GM21786 (cell line): ENCODE results near the gene NR6A1.

Experiments used
- ATAC-seq: cut with Tn5 transposase; IDR thresholded peaks from one replicate; pipeline ENCODE4 v1.9.1; 2021; ENCODE audit not compliant: unreplicated experiment

NR6A1 gene

DNA sequence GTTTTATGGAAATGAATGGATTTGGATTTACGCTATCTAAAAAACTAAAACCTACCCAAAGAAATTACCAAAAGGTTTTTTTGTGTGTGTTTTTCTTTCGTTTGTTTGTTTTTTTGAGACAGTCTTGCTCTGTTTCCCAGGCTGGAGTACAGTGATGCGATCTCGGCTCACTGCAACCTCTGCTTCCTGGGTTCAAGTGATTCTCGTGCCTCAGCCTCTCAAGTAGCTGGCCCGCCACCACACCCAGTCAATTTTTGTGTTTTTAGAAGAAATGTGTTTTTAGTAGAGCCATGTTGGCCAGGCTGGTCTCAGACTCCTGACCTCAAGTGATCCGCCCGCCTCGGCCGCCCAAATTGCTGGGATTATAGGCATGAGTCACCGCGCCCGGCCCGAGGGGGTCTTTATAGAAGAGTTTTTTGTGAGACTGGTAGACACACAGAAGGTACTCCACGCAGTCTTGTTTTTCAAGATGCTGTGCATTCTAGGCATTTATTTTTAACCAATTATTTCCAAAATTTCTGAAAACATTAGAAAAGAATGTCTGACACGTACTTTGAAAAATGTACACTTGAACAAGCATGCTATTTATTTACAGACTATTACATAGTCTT lies 75.7 kb downstream of the NR6A1 start:
- no peak for ATAC-seq

DNA sequence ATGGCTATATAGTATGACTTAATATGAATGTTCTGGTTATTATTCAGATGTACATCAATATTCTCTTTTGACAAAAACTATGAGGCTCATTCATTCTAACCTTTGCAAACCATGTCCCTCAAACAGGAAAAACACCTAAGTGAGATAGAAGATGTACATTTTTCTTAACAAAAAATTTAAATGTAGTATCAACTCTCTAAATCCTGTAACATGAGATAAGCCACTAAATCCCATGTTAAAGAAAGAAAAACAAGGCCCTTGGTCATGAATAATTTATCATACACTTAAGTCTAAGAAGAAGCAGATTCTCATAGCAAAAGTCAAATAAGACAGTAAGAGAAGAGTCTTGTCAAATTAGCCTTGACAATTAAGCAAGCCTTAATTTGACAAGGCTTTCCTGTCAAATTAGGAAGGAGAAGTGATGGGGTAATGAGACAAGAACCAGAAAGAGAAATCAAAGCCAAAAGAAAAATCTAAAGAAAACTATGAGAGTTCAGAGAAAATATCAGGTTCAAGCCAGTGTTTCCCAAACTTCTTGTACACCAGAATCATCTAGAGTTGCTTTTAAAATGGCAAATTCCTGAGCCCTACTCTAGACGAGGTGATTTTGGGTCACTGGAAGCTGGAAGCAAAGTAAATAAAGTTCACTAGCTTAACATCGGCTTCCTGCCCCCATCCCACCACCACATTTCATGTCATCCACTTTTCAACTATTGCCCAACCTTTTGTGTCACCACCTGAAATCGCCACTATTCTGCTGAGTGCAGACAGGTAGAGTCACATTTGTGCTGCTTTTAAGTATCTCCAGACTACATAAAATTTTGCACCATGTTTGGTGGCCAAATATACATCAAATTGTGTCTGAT lies 76.5 kb downstream of the NR6A1 start:
- no peak for ATAC-seq

GRCh38 chr9:124693403-124693802 lies 77.7 kb downstream of the NR6A1 start:
- ATAC-seq, result no peak

DNA sequence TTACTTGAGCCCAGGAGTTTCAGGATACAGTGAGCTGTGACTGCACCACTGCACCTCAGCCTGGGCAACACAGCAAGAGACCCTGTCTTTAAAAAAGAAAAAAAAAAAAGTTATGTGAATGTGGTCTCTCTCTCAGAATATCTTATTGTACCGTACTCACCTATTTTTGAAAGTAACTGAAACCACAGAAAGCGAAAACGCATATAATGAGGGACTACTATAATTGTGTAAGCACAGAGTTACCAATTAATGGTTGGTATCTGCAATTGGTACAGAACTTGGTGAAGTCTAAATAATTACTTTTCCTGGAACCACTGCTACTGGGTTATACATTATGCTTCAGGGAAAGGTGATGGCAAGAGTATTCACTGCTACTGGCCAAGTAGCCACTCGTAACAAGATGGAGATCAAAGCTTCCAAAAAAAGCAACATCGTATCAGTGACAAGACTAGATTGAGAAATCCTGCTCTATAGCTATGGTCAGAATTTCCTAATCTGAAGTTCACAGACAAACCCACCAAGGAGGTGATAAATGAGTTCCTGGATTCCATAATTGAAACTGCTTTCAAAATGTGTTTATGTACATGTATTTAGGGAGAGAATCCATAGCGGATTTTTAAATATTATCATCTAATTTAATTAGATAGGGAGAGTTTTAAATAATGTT lies 82.7 kb downstream of the NR6A1 start:
- no peak for ATAC-seq

DNA sequence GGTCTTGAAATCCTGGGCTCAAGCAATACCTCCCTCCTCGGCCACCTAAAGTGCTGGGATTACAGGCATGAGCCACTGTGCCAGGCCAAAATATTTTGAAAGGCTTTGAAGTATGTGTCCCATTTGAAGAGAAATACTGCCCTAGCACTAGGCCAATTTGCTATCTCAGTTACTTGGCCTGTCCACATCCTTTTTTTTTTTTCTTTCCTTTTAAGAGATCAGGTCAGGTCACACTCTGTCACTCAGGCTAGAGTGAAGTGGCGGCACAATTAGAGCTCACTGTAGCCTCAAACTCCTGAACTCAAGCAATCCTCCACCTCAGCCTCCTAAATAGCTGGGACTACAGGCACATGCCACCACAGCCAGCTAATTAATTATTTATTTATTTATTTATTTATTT lies 84.2 kb downstream of the NR6A1 start:
- ATAC-seq, result no peak

DNA sequence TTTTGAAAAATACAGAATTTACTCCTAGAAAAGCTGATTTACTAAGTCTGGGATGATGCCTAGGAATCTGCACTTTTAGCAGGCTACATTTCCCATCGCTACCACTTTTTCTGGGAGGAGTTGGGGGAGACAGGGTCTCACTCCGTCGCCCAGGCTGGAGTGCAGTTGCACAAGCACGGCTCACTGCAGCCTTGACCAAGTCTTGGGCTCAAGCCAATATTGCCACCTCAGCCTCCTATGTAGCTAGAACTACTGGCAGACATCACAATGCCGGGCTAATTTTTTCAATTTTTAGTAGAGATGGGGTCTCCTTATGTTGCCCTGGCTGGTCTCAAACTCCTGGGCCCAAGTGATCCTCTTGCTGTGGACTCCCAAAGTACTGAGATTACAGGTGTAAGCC lies 85.9 kb downstream of the NR6A1 start:
- ATAC-seq, result no peak

DNA sequence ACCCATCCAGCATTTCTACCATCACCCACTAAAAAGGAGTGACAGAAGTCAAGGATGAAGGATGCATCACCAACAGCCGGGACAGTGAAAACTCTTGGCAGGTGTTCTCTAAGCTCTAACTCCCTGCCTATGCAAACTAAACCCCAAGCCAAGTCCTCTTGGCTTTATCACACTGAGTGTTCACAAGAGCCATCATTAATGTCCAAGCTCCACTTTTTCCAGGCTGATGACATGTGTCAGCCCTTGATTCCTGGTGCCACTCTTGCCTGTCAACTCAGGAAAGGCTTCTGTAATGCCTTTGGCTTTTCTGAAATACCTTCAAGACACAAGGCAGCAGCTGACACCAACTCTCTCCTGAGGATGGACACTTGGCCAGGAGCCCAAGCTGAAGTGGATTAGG lies 86.9 kb downstream of the NR6A1 start:
- no peak for ATAC-seq

GRCh38 chr9:124683043-124683442 lies 88.1 kb downstream of the NR6A1 start:
- ATAC-seq, result no peak

DNA sequence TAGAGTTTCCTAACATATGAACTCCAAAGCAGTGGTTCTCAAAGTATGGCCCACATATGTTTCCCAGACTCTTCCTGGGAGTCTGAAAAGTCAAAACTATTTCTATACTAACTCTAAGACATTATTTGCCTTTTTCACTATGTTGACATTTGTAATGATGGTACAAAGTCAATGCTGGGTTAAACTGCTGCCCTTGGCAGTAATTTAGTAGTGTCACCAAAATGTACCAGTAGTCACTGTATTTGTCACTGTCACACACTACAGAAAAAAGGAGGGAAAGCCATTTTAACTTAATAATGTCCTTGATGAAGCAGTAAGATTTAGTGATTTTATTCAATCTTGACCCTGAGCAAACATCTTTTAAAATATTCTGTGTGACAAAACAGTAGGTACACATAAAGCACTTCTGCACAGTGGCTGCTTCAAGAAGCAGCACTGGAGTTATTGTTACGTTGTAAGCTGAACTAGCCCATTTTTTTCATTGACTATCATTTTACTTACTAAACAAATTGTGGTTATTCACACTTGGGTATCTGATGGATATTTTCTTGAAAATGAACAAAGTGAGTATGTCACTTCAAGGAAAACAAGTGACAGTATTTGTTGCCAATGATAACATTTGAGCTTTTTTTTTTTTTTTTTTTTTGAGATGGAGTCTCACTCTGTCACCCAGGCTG lies 90.3 kb downstream of the NR6A1 start:
- ATAC-seq, result no peak

DNA sequence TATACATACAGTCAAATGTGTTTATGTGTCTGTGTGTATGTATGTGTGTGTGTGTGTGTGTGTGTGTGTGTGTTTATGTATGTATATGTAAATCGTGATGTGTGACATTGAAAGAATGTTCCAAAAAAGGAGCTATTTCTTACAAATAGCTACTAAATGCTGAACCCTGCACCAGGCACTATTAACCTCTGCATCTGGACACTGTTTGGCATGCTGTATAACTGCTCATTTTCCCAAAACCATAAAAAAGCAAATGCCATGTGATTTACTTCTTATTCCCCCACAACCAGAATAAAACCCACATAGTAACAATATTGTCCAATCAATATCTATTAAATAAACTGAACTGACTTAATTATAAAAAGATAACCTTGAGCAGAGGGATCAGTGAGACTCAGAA lies 91.1 kb downstream of the NR6A1 start:
- no peak for ATAC-seq

DNA sequence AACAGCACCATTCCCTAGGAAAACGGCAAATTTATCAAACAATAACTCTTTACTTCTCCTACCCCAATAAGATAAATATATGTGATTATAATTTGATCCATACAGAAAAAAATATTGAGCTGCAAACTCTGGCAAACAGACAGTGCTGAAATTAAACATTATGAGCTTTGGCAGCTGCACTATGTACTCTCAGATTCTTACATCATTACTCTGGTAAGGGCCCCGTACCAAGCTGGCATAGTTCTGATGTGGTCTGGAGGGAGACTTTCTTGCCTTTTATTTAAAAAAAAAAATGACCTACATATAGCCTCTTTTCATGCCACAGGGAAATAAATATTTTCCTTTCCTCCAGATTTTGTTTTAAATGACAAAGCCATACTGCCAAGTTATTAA lies 95.0 kb downstream of the NR6A1 start:
- no peak for ATAC-seq

GRCh38 chr9:124675261-124676158 lies 95.6 kb downstream of the NR6A1 start:
- ATAC-seq, result no peak

DNA sequence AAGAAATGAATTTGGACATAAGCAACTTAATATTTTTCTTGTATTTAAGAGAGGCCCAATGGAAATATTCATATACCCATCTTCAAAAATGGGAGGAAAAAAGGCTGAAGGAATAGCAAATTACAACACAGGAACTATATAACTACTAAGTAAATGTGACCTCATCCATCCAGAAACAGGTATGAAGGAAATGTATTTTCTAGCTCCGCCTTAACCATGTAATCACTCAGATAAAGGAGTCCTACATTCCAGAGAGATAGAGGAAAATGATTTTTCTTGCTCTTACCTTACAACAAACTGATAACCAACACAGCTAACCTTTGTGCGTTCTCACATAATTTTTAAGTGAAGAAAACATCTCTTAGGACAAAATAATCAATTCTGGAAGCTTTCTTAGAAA lies 96.5 kb downstream of the NR6A1 start:
- no peak for ATAC-seq

DNA sequence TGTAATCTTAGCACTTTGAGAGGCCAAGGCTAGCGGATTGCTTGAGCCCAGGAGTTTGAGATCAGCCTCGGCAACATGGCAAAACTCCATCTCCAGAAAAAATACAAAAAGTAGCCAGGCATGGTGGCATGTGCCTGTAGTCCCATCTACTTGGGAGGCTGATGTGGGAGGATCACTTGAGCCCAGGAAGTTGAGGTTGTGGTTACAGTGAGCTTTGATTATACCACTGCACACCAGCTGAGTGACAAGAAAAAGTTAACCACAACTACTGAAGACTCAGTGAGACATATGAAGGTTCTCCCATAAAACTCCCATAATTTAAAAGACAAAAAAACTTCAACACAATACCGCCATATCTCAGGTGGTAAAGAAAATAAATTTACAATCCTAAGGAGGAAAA lies 98.0 kb downstream of the NR6A1 start:
- ATAC-seq, result no peak

- ATAC-seq, result no peak
Measured at GRCh38 chr9:124671861-124672260, 99.2 kb downstream of the NR6A1 start.

- ATAC-seq, result no peak
Measured at GRCh38 chr9:124666642-124667041, 104.5 kb downstream of the NR6A1 start.

- ATAC-seq, result no peak
Measured at GRCh38 chr9:124665391-124666058, 105.6 kb downstream of the NR6A1 start.

DNA sequence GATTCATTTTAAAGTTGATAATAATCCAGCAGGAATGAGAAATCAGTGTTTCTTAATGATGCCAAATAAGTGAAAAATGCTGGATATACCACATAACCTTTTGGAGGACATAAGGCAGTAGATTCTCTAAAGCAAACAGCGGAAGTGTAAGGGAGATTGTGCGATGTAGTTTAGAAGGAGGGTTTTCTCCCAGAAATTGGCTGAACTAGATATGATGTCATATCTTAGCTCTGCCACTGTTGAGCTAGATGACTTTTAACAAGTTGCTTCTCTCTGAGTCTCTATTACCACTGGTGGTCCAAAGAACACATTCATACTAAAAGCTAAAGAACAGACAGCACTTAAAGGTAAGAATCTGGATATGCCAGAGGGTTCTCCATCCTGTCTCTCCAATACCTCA lies 107.0 kb downstream of the NR6A1 start:
- no peak for ATAC-seq

DNA sequence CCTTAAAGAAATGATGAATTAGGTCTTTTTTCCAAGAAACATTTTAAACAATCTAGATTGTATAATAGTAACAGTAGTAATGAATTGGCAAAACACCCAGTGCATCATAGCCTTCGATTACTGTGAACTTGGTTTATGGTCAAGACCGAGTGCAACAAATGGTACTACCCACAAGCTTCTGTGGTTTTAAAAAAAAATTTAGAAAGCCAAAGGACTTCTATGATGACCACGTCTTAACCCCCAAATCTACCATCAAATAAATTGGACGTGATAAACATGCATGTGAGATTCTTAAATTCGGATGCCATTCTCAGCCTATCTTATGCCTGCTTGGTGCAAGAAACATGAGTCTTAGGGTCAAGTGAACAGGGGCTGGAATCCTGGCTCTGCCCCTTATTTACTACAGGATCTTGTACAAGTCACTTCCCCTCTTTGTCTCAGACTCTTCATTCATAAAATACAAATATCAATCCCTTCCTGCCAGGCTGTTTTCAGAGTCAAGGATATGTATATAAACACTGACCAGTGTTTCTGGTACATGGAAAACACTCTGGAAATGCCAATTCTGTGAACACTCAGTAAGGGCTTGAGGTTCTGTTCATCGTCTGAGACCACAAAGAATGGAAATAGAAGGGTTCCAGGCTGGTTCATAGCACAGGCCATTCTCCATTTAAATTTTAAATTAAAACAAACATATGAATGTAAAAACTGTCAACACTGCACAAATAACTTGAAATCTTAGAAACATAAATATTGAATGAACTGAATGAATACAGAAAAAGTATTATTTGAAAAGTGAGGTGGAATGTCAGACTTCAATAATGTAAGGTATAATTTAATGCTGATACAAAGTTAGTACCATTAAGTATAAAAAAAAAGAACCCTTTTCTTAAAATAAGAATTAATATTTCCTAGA lies 107.8 kb downstream of the NR6A1 start:
- ATAC-seq, result no peak
